ENCODE results near the gene SMCO1. TPM values are rescaled to one million over a fixed set of nuclear protein-coding genes. Genes with fewer than 3 reads are reported as not detected.
"Not testable (repeated sequence)": the region's sequence is repeated elsewhere in the genome, so short reads cannot be mapped to it uniquely, and the experiment has no call there.

SMCO1 gene
- total RNA-seq, 2 experiments from 2014 or later, result not detected

- Mint-ChIP-seq H3K4me3 (no peak overlapping the region), H3K36me3 (ENCODE audit: low read depth) (peaks cover 38% of the 10 kb centered on the region), H3K9me3 (peaks cover 6% of the 10 kb centered on the region), H3K27ac (peak overlapping the region; percentile 51), H3K4me1 (ENCODE audit: low read depth) (peaks cover 9% of the 10 kb centered on the region), H3K27me3 (no peaks in the 10 kb centered on the region)
- peaks cover 18% of the 10 kb centered on the region for H3K36me3 ChIP-seq (ENCODE audit: insufficient read depth, low read length)
- ATAC-seq (ENCODE audit: poor library complexity), result no peak
- CTCF ChIA-PET, result no interaction called here
- no peak overlapping the region for H3K27ac ChIP-seq (ENCODE audit: low read depth in 1 of 2, low read length in 2 of 2)
- H3K4me3 ChIP-seq (ENCODE audit: low read length), result no peak overlapping the region
- no peak for DNase-seq
- TF ChIP-seq CTCF (IDR thresholded peaks at IDR 0.05), result no peak
- no peaks in the 10 kb centered on the region for H3K4me1 ChIP-seq (ENCODE audit: insufficient read depth, low read length)
- peaks cover 0 to 8% of the 10 kb centered on the region in 2 experiments for H3K9me3 ChIP-seq (ENCODE audit: control insufficient read depth in 1 of 2, insufficient read depth in 1 of 2, low read length in 2 of 2)
- POLR2A ChIA-PET, result interaction anchor here (1.2 kb wide), 1 partner anchor 26 kb away, joined by 3 read pairs; no protein-coding TSS in a partner anchor
- H3K27me3 ChIP-seq (ENCODE audit: control insufficient read depth in 1 of 2, insufficient read depth in 2 of 2, low read length in 2 of 2), result no peaks in the 10 kb centered on the region
- intact Hi-C loops (cut with DNase I, micrococcal nuclease), result no loop called here
These were observed 39.1 kb upstream of the SMCO1 start for GRCh38 chr3:196554205-196554604.

- H3K4me3 ChIP-seq (ENCODE audit: low read length), result no peak overlapping the region
- Mint-ChIP-seq H3K27ac (peak overlapping the region; percentile 51), H3K36me3 (ENCODE audit: low read depth) (peaks cover 31% of the 10 kb centered on the region), H3K4me3 (no peak overlapping the region), H3K4me1 (ENCODE audit: low read depth) (peaks cover 4% of the 10 kb centered on the region), H3K27me3 (no peaks in the 10 kb centered on the region), H3K9me3 (peaks cover 6% of the 10 kb centered on the region)
- no peak for DNase-seq
- no peak for ATAC-seq (ENCODE audit: poor library complexity)
- POLR2A ChIA-PET, result no interaction called here
- peaks cover 11% of the 10 kb centered on the region for H3K36me3 ChIP-seq (ENCODE audit: insufficient read depth, low read length)
- no peak overlapping the region for H3K27ac ChIP-seq (ENCODE audit: low read depth in 1 of 2, low read length in 2 of 2)
- CTCF ChIA-PET, result no interaction called here
- H3K4me1 ChIP-seq (ENCODE audit: insufficient read depth, low read length), result no peaks in the 10 kb centered on the region
- H3K9me3 ChIP-seq (ENCODE audit: control insufficient read depth in 1 of 2, insufficient read depth in 1 of 2, low read length in 2 of 2), result peaks cover 0 to 12% of the 10 kb centered on the region in 2 experiments
- no peaks in the 10 kb centered on the region for H3K27me3 ChIP-seq (ENCODE audit: control insufficient read depth in 1 of 2, insufficient read depth in 2 of 2, low read length in 2 of 2)
- intact Hi-C loops (cut with DNase I, micrococcal nuclease), result no loop called here
- no peak for TF ChIP-seq CTCF (IDR thresholded peaks at IDR 0.05)
These were observed 38.4 kb upstream of the SMCO1 start for GRCh38 chr3:196553551-196553950.

GRCh38 chr3:196552253-196552652 is 37.1 kb upstream of the SMCO1 start:
- H3K27me3 ChIP-seq (ENCODE audit: control insufficient read depth in 1 of 2, insufficient read depth in 2 of 2, low read length in 2 of 2), result no peaks in the 10 kb centered on the region

GRCh38 chr3:196550172-196550571 is 35.0 kb upstream of the SMCO1 start:
- DNase-seq; H3K27me3 Mint-ChIP-seq; H3K36me3 ChIP-seq (ENCODE audit: insufficient read depth, low read length); H3K27ac Mint-ChIP-seq; H3K4me3 Mint-ChIP-seq; ATAC-seq (ENCODE audit: poor library complexity); H3K27me3 ChIP-seq (ENCODE audit: control insufficient read depth in 1 of 2, insufficient read depth in 2 of 2, low read length in 2 of 2); CTCF ChIA-PET; intact Hi-C loops (cut with DNase I, micrococcal nuclease); H3K4me3 ChIP-seq (ENCODE audit: low read length); H3K4me1 ChIP-seq (ENCODE audit: insufficient read depth, low read length); H3K27ac ChIP-seq (ENCODE audit: low read depth in 1 of 2, low read length in 2 of 2); H3K4me1 Mint-ChIP-seq (ENCODE audit: low read depth); POLR2A ChIA-PET: not testable (repeated sequence)
- peaks cover 0 to 12% of the 10 kb centered on the region in 2 experiments for H3K9me3 ChIP-seq (ENCODE audit: control insufficient read depth in 1 of 2, insufficient read depth in 1 of 2, low read length in 2 of 2)
- Mint-ChIP-seq H3K36me3 (ENCODE audit: low read depth) (peaks cover 17% of the 10 kb centered on the region), H3K9me3 (peaks cover 11% of the 10 kb centered on the region)

More at GRCh38 chr3:196552253-196552652, 37.1 kb upstream of the SMCO1 start:
- peaks cover 11% of the 10 kb centered on the region for H3K9me3 Mint-ChIP-seq
- DNase-seq (no peak), ATAC-seq (ENCODE audit: poor library complexity) (no peak)
- H3K27me3 Mint-ChIP-seq, result no peaks in the 10 kb centered on the region
- Histone ChIP-seq H3K36me3 (ENCODE audit: insufficient read depth, low read length) (peaks cover 10% of the 10 kb centered on the region), H3K9me3 (ENCODE audit: control insufficient read depth in 1 of 2, insufficient read depth in 1 of 2, low read length in 2 of 2) (peaks cover 0 to 12% of the 10 kb centered on the region in 2 experiments), H3K4me1 (ENCODE audit: insufficient read depth, low read length) (no peaks in the 10 kb centered on the region), H3K27ac (ENCODE audit: low read depth in 1 of 2, low read length in 2 of 2) (no peak overlapping the region), H3K4me3 (ENCODE audit: low read length) (no peak overlapping the region)
- intact Hi-C loops (cut with DNase I, micrococcal nuclease), result no loop called here
- CTCF ChIA-PET, result no interaction called here
- H3K36me3 Mint-ChIP-seq (ENCODE audit: low read depth), result peaks cover 27% of the 10 kb centered on the region
- H3K4me1 Mint-ChIP-seq (ENCODE audit: low read depth), result peaks cover 4% of the 10 kb centered on the region
- no peak overlapping the region for H3K4me3 Mint-ChIP-seq
- POLR2A ChIA-PET, result no interaction called here
- no peak overlapping the region for H3K27ac Mint-ChIP-seq
- TF ChIP-seq CTCF (IDR thresholded peaks at IDR 0.05), result no peak

GRCh38 chr3:196549312-196549711 is 34.2 kb upstream of the SMCO1 start:
- H3K27ac Mint-ChIP-seq; H3K27me3 ChIP-seq (ENCODE audit: control insufficient read depth in 1 of 2, insufficient read depth in 2 of 2, low read length in 2 of 2); H3K4me3 Mint-ChIP-seq; H3K36me3 Mint-ChIP-seq (ENCODE audit: low read depth); H3K4me1 ChIP-seq (ENCODE audit: insufficient read depth, low read length); H3K36me3 ChIP-seq (ENCODE audit: insufficient read depth, low read length); POLR2A ChIA-PET; intact Hi-C loops (cut with DNase I, micrococcal nuclease); H3K27ac ChIP-seq (ENCODE audit: low read depth in 1 of 2, low read length in 2 of 2); CTCF ChIA-PET; DNase-seq; H3K27me3 Mint-ChIP-seq; ATAC-seq (ENCODE audit: poor library complexity); H3K4me3 ChIP-seq (ENCODE audit: low read length); H3K4me1 Mint-ChIP-seq (ENCODE audit: low read depth): not testable (repeated sequence)
- peaks cover 0 to 12% of the 10 kb centered on the region in 2 experiments for H3K9me3 ChIP-seq (ENCODE audit: control insufficient read depth in 1 of 2, insufficient read depth in 1 of 2, low read length in 2 of 2)
- H3K9me3 Mint-ChIP-seq, result peaks cover 11% of the 10 kb centered on the region
